Vagina (tissue), 2 donors: Measurements from ENCODE around the gene PDE9A.

Experiments used
- POLR2A ChIP-seq, 2 donors: fragments of 450-650 bp; IDR thresholded peaks; one replicate each; pipeline ENCODE4 v1.6.1; 2017; ENCODE audit warnings: antibody characterized with exemption in 2 of 2, mild to moderate bottlenecking in 2 of 2, moderate library complexity in 2 of 2
- POLR2AphosphoS5 ChIP-seq, 2 donors: sonication (generic); formaldehyde crosslinking; IDR thresholded peaks; one replicate each; pipeline ENCODE4 v1.9.0; 2017; ENCODE audit warnings: antibody characterized with exemption in 2 of 2, mild to moderate bottlenecking in 2 of 2, low read depth in 1 of 2; ENCODE audit not compliant: insufficient read depth in 1 of 2
- TF ChIP-seq, protein P1 (sequence below), 3 experiments: fragments of 450-650 bp in 2 of 3; fragments of 200-600 bp in 1 of 3; sonication (generic) in 1 of 3; IDR thresholded peaks; one replicate each; pipeline ENCODE4 v1.5.1; 2017 to 2019; ENCODE audit warnings: antibody characterized with exemption in 3 of 3, mild to moderate bottlenecking in 2 of 3, moderate library complexity in 2 of 3

DNA sequence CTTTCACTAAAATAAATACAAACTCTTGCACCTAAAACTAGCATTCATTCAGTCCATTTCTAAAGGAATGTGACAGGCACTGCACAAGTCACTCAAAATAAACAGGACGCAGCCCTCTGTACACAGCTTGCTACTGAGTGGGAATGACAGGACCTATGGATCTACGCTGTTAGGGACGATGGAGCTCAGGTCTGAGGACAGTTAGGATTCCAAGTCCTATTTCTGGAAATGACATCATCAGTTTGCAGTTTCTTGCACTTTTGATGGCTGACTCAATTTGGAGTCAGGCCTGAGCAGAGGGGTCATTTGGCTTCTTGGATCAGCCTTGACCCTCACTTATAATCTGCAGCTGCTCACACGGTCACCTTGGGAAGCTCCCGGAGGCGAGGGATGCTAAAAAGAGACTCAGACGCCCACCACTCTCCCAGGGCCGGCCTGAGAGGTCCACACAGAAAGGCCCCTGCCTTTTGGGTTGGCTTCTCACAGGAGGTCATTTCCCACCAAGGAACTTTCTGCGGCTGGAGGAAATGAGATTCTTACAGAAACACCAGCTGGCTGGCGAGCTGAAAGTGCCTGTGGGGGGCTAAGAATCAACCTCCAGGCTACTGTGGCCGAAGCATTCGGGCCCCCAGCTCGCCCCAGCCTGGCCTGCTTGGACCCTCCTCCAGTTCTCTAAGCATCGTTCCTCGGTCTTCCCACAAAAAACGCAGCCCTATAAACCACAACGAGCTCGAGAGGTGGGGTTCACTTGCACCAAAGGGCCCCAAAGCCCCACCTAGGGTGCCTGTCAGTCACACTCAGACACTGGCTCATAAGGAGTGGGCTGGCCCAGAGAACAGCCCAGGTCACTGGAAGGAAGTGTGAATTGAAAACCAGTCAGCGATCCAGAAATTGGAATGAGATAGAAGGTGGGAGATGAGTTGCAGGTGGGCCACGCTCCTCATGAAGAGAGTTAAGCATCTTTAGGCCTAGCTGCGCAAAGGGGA lies 8.9 kb upstream of the PDE9A start:
- TF ChIP-seq, protein P1, sequence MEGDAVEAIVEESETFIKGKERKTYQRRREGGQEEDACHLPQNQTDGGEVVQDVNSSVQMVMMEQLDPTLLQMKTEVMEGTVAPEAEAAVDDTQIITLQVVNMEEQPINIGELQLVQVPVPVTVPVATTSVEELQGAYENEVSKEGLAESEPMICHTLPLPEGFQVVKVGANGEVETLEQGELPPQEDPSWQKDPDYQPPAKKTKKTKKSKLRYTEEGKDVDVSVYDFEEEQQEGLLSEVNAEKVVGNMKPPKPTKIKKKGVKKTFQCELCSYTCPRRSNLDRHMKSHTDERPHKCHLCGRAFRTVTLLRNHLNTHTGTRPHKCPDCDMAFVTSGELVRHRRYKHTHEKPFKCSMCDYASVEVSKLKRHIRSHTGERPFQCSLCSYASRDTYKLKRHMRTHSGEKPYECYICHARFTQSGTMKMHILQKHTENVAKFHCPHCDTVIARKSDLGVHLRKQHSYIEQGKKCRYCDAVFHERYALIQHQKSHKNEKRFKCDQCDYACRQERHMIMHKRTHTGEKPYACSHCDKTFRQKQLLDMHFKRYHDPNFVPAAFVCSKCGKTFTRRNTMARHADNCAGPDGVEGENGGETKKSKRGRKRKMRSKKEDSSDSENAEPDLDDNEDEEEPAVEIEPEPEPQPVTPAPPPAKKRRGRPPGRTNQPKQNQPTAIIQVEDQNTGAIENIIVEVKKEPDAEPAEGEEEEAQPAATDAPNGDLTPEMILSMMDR (IDR thresholded peaks at IDR 0.05), result no peak
- TF ChIP-seq POLR2AphosphoS5 (IDR thresholded peaks at IDR 0.05; ENCODE audit: insufficient read depth in 1 of 2, low read depth in 1 of 2), result no peak
- TF ChIP-seq POLR2A (IDR thresholded peaks at IDR 0.05), result no peak
